Activated T-cell treated with anti-CD3 and anti-CD28 coated beads for 1 hour (primary cell): ENCODE data around the gene S100B.
A peak's percentile ranks its signal among the peaks of the same experiment; 100 is the strongest.

Experiments
- DNase-seq: peaks from one replicate; pipeline ENCODE4 v3.0.0-alpha.2; 2020; ENCODE audit warnings: low read depth

Gene S100B

GRCh38 chr21:46627726-46628125, 22.8 kb upstream of the S100B start:
- no peak for DNase-seq

GRCh38 chr21:46626975-46627501, 22.2 kb upstream of the S100B start:
- DNase-seq = no peak

GRCh38 chr21:46626536-46626935, 21.7 kb upstream of the S100B start:
- no peak for DNase-seq

GRCh38 chr21:46625759-46626158, 20.9 kb upstream of the S100B start:
- DNase-seq = no peak

- DNase-seq = no peak
These were observed 19.2 kb upstream of the S100B start for GRCh38 chr21:46624050-46624449.

- DNase-seq = no peak
These were observed 17.3 kb upstream of the S100B start for GRCh38 chr21:46622226-46622625.

GRCh38 chr21:46621457-46622182, 16.7 kb upstream of the S100B start:
- no peak for DNase-seq

GRCh38 chr21:46620846-46621245, 16.0 kb upstream of the S100B start:
- DNase-seq = no peak

- DNase-seq = no peak
These were observed 15.0 kb upstream of the S100B start for GRCh38 chr21:46619846-46620245.

GRCh38 chr21:46618738-46619379, 14.0 kb upstream of the S100B start:
- no peak for DNase-seq

- DNase-seq = no peak
These were observed 12.6 kb upstream of the S100B start for GRCh38 chr21:46617267-46618051.

GRCh38 chr21:46616656-46617055, 11.8 kb upstream of the S100B start:
- DNase-seq = no peak

- DNase-seq = no peak
These were observed 11.2 kb upstream of the S100B start for GRCh38 chr21:46616050-46616449.

GRCh38 chr21:46613391-46613790, 8.5 kb upstream of the S100B start:
- no peak for DNase-seq

GRCh38 chr21:46610018-46610701, 5.3 kb upstream of the S100B start:
- DNase-seq = no peak

GRCh38 chr21:46608672-46609111, 3.8 kb upstream of the S100B start:
- no peak for DNase-seq

- DNase-seq = no peak
These were observed 2.8 kb upstream of the S100B start for GRCh38 chr21:46607636-46608035.

GRCh38 chr21:46606427-46606813, 1.5 kb upstream of the S100B start:
- no peak for DNase-seq

GRCh38 chr21:46605767-46606426, 1.0 kb upstream of the S100B start:
- peak; percentile 31 for DNase-seq

GRCh38 chr21:46604329-46604974, 430 bp downstream of the S100B start:
- DNase-seq = no peak

- DNase-seq = no peak
These were observed 1.7 kb downstream of the S100B start for GRCh38 chr21:46603228-46603627.
